Measurements from ENCODE around the gene FRK.
"Not testable (repeated sequence)": the region's sequence is repeated elsewhere in the genome, so short reads cannot be mapped to it uniquely, and the experiment has no call there.

Gene FRK

GRCh38 chr6:116004841-116005815, 55.6 kb downstream of the FRK start:
- DNase-seq (ENCODE audit: low read depth) = no peak

DNA sequence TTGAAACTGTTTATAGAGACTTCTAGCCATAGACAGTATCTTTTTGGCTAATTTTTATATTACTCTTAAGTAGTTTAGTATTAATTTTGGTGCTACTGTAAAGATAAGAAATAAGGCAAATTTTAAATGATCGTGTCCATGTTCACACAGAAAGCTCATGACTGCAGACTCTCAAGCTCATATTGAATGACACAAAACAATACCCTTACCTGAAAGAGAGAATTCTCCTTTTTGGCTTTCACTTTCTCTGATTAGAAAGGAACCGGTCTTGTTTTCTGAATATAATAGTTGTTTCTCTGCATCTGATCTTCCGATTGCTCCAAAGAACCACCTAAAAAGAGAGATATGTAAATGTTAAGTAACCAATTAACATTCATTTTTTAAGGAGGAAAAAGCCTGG, 57.0 kb downstream of the FRK start:
- no peak for DNase-seq (ENCODE audit: low read depth)

- no peak for DNase-seq (ENCODE audit: low read depth)
Observed at GRCh38 chr6:116002756-116003155, 57.9 kb downstream of the FRK start.

DNA sequence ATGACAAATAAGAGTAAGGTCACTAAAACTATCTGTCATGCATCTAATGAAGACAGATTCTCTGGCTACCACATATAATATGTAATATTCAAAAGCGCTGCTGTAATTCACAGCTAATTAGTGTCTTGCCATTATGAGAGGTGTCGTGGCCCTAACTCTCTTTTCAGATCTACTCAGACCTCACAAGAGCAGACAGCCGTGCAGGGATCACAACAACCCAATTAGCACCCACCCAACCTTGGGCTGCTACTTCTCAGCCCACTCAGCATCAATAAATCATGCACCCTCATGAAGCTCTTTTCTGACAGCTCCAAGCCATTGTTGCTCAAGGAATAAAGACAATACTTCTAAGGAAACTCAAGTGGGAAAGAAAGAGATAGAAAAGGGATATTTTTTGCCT, 61.5 kb downstream of the FRK start:
- DNase-seq (ENCODE audit: low read depth) = no peak

DNA sequence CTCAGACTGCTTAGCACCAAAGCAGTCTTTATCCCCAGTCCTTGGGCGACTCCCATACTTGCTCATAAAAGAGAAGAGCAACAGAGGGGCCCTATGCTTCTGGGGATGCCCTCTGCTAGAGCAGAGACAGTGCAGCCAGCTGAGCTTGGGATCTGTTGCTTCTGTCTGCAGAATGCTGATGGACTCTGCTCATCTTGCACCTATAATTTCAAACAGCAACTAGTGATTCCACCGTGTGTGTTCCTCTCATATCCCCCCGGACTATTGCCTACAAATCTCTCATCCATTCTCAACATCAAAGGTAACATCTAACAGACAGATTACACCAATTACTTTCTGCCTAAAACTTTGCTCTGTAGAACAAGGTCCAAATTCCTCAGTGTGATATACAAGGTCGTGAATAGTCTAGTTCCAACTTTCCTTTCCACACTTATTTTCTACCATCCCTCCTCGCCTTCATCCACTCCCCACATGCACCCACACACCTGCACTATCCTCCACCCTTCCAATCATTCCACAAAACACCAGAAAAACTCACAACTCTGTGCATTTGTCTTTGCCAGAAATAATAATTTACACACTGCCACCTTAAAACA, 62.6 kb downstream of the FRK start:
- no peak for DNase-seq (ENCODE audit: low read depth)

GRCh38 chr6:115986026-115986425, 74.7 kb downstream of the FRK start:
- DNase-seq (ENCODE audit: low read depth) = no peak

GRCh38 chr6:115984809-115985208, 75.9 kb downstream of the FRK start:
- no peak for DNase-seq (ENCODE audit: low read depth)

DNA sequence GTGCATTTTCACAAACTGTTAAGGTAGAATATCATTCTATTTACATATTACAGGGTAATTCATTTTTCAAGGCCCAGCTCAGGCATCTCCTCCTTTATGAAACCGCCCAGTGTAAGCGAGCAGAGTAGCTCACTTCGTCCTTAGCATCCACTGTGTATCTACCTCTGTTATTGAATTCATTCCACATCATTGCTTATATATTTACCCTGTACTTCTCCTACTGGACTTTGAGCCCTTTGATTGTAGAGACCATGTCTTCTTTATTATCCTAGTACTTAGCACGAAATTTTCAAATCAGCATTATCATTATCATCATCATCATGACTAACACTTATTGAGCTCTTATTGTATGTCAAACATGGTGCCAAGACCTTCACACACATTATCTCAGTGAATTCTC, 76.7 kb downstream of the FRK start:
- no peak for DNase-seq (ENCODE audit: low read depth)

DNA sequence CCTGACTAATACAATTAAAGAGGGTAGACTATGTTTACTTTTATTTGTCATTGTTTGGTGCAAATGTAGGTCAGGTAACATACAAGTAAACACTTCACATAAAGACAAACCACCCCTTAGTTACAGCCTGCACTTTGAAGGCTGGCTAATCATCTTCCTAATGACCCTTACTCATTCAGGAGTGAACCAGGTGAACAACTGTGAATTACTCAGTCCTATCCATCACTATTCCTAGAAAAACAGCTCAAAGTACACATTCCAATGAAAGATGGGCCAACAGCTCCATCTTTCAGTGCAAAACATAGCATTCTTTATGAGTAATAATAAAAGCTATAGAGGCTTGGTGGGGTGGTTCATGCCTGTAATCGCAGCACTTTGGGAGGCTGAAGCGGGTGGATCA, 78.2 kb downstream of the FRK start:
- no peak for DNase-seq (ENCODE audit: low read depth)

- no peak for DNase-seq (ENCODE audit: low read depth)
Observed at GRCh38 chr6:115977220-115977619, 83.5 kb downstream of the FRK start.

GRCh38 chr6:115976321-115976870, 84.3 kb downstream of the FRK start:
- no peak for DNase-seq (ENCODE audit: low read depth)

DNA sequence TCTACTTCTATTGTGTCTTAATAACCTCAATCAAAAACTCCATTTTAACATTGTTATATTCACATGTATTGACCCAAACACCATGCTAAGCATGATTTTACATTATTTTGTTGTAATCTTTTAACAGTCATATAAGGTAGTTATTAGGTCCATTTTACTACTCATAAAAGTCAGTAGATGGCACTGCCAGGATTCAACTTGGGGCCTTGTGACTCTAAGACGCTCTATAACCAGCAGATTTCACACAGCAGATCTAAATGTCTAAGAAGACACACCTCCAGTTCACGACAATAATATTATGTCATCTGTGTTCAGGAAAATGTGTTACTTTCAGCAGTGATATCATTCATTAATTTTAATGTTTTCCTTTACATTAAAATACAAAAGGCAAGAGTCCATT, 88.0 kb downstream of the FRK start:
- DNase-seq (ENCODE audit: low read depth) = no peak

DNA sequence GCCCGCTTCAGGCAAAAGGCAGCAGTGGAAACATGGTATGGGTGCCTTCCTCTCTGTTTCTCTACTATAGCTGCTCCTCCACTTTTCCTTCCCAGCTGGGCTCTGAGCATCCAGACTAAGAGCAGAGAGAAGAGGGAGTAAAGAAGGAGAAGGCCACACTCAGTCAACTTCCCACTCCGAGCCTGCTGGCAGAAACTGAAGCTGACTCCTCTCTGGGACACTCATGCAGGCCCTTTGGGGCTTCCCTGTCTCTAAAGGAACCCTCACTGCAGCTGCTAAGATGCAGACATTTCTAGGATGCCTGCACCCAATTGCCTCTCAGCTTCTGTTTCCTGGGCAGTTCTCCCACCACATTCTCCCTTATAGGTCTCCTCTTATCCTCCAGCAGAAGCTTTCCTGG, 88.9 kb downstream of the FRK start:
- no peak for DNase-seq (ENCODE audit: low read depth)

DNA sequence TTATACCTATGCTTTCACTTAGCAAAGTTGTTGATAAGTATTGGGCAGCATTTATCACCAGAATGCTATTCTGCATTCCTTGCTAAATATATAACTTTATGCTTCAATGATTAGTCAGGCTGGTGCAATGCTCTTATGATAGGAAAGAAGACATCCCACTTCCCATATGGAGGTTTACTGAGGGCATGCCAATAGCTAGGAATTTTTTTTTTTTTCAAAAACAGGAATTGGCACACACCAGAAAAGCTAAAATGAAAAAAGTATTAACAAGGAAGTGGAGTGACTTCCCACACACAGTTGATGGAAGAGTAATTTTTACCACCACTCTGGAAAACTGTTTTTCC, 90.8 kb downstream of the FRK start:
- no peak for DNase-seq (ENCODE audit: low read depth)

DNA sequence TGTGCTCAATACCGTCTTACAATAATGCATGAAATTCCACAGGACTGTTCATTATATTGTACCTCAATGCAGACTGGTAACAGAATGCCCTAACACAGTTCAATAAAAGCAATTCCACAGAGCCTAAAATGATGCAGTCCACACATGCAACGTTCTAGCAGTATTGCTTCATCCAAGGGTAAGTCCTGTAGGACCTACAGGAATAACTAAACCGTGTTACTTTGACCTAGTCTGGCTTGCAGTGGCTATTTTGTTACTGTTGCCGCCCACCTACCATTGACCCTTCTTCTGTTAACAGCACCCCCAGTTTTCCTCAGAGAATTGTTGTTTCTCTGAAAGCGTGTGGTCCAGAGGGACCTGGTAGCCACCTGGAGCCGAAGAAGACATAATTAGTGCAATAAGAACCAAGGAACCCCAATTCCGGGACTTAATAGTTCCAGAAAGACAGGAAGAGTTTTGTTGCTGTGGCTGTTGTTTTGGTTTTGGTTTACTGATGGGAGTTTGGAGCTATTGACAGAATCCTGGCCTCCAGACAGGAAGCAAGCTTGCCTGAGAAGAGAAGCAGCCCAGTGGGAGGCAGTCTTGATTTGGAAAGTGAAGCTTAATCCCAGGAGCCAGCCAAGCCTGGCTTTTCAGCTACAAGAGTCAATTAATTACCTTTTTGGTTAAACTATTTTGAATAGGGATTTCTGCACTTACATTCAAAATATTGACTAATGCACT, 91.3 kb downstream of the FRK start:
- DNase-seq (ENCODE audit: low read depth) = no peak

DNA sequence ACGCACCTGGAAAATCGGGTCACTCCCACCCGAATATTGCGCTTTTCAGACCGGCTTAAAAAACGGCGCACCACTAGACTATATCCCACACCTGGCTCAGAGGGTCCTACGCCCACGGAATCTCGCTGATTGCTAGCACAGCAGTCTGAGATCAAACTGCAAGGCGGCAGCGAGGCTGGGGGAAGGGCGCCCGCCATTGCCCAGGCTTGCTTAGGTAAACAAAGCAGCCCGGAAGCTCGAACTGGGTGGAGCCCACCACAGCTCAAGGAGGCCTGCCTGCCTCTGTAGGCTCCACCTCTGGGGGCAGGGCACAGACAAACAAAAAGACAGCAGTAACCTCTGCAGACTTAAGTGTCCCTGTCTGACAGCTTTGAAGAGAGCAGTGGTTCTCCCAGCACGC, 100.4 kb downstream of the FRK start:
- not testable (repeated sequence) for DNase-seq (ENCODE audit: low read depth)

DNA sequence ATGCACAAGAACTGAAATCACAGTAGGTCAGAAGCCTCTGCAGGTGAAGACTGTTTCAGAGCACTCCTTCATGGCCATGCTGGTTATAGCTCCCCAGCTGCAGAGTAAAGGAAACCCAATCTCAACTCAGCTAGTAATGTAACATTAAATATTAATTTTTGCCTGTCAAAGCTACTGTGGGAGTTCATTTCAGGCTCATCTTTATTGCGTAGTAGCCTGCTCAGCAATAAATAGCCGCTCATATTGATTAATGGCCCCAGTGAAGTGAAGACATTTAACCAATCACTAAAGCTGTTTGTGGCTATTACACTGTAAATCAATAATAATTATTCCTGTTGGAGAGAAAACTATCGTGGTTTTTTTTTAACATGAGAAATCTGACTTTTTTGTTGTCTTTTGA, 101.7 kb downstream of the FRK start:
- no peak for DNase-seq (ENCODE audit: low read depth)

GRCh38 chr6:115954740-115955139, 106.0 kb downstream of the FRK start:
- DNase-seq (ENCODE audit: low read depth) = no peak

DNA sequence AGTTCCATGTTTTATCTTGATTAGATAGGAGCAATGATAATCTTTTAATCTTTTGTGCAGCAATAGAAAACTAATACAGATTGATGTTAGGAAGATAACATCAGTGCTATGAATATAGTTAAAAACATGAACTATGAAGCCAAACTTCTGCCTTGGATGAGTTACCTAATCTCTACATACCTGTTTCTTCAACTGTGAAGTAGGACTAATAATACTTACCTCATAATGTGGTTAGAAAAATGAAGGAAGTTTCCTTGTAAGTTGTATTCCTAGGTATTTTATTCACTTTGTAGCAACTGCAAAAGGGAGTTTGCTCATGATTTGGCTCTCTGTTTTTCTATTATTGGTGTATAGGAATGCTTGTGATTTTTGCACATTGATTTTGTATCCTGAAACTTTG, 111.9 kb downstream of the FRK start:
- no peak for DNase-seq (ENCODE audit: low read depth)

DNA sequence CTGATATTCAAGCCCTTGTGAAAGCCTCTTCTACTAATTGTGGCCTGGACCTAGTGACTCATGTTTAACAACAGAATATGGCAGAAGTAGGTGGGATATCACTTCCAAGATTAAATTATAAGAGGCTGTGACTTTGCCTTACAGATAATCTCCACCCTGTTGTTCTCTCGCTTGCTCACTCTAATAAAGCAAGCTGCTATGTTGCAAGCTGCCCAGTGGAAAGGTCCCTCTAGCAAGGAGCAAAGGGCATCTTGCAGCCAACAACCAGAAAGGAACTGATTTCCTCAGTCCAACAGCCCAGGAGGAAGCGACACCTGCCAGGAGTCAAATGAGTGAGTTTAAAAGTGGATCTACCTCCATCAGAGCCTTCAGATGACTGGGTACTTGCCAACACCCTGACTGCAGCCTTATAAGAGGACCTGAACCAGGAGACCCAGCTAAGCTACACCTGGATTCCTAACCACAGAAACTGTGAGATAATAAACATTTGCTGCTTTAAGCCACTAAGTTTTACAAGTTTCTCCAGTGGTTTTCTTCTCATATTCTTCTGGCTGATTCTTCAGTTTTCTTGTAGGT, 112.6 kb downstream of the FRK start:
- no peak for DNase-seq (ENCODE audit: low read depth)

- no peak for DNase-seq (ENCODE audit: low read depth)
Observed at GRCh38 chr6:115945812-115946211, 114.9 kb downstream of the FRK start.

DNA sequence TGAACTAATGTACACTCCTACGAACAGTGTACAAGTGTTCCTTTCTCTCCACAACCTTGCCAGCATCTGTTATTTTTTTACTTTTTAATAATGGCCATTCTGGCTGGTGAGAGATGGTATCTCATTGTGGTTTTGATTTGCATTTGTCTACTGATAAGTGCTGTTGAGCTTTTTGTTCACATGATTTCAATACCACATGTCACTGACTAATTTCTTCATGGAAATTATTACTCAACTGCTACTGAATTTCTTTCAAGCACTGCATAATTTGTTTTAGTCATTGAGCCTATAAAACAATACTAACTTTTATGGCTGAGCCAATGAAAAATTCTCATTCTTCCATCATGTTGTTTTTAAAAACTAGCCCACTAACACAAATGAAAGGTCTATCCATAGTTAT, 115.4 kb downstream of the FRK start:
- DNase-seq (ENCODE audit: low read depth) = no peak

Measured in stimulated activated CD8-positive, alpha-beta memory T cell treated with anti-CD3 and anti-CD28 coated beads, Interleukin-15, amount 100 ng/mL, for 24 hours (primary cell).